DND-41 (cell line): ENCODE measurements around the gene AMH.
"Not testable (repeated sequence)": the region's sequence is repeated elsewhere in the genome, so short reads cannot be mapped to it uniquely, and the experiment has no call there.

Experiments
- ATAC-seq: fragments of 200-7000 bp; cut with Tn5 transposase; 3 replicates; pipeline ENCODE4 v1.9.1; 2021; ENCODE audit warnings: low read depth; ENCODE audit not compliant: insufficient read depth
- DNase-seq: peaks from one replicate; pipeline ENCODE4 v3.0.0-alpha.2; 2020
- H2AFZ ChIP-seq: 2 replicates; pipeline ENCODE4 v1.6.0; 2012; ENCODE audit warnings: low read depth, low read length
- H3K27ac ChIP-seq: 2 replicates; pipeline ENCODE4 v1.5.1; 2012; ENCODE audit warnings: low read length, inconsistent platforms
- H3K27me3 ChIP-seq: fragments of 200-600 bp; sonication (generic); 2 replicates; pipeline ENCODE4 v1.6.0; 2012; ENCODE audit warnings: low read length, mild to moderate bottlenecking, inconsistent platforms; ENCODE audit not compliant: insufficient read depth, poor library complexity
- H3K36me3 ChIP-seq: 2 replicates; pipeline ENCODE4 v1.5.1; 2012; ENCODE audit warnings: low read length, inconsistent platforms; ENCODE audit not compliant: insufficient read depth
- H3K4me1 ChIP-seq: 2 replicates; pipeline ENCODE4 v1.5.1; 2012; ENCODE audit warnings: mild to moderate bottlenecking, low read length; ENCODE audit not compliant: insufficient read depth
- H3K4me2 ChIP-seq: 2 replicates; pipeline ENCODE4 v1.6.0; 2012; ENCODE audit warnings: mild to moderate bottlenecking, moderate library complexity, low read length, inconsistent platforms; ENCODE audit not compliant: insufficient read depth
- H3K4me3 ChIP-seq, 2 experiments: fragments of 200-600 bp in 1 of 2; shearing (Covaris generic) in 1 of 2; 2 replicates each; pipeline ENCODE4 v1.5.1; 2012 to 2016; ENCODE audit warnings: inconsistent platforms in 2 of 2, low read length in 2 of 2, mild to moderate bottlenecking in 2 of 2, low read depth in 1 of 2, moderate library complexity in 1 of 2
- H3K79me2 ChIP-seq: 2 replicates; pipeline ENCODE4 v1.6.0; 2012; ENCODE audit warnings: low read length, inconsistent platforms; ENCODE audit not compliant: insufficient read depth
- H3K9ac ChIP-seq: 2 replicates; pipeline ENCODE4 v1.6.0; 2012; ENCODE audit warnings: low read depth, mild to moderate bottlenecking, inconsistent platforms, low read length, moderate library complexity
- H3K9me3 ChIP-seq: 2 replicates; pipeline ENCODE4 v1.5.1; 2012; ENCODE audit warnings: low read length, moderate library complexity, mild to moderate bottlenecking, inconsistent platforms; ENCODE audit not compliant: insufficient read depth, severe bottlenecking
- H4K20me1 ChIP-seq: 2 replicates; pipeline ENCODE4 v1.6.0; 2012; ENCODE audit warnings: low read length; ENCODE audit not compliant: insufficient read depth
- EZH2 ChIP-seq: IDR thresholded peaks from 3 replicates; pipeline ENCODE4 v1.6.1; 2012; ENCODE audit warnings: borderline replicate concordance, low read depth, mild to moderate bottlenecking, moderate library complexity, low read length, inconsistent platforms; ENCODE audit not compliant: severe bottlenecking
- TF ChIP-seq, protein P1 (sequence below): IDR thresholded peaks from 2 replicates; pipeline ENCODE4 v1.5.1; 2012; ENCODE audit warnings: borderline replicate concordance, low read length, moderate library complexity, mild to moderate bottlenecking; ENCODE audit not compliant: poor library complexity, severe bottlenecking; ENCODE audit errors: extremely low read depth

AMH gene

DNA sequence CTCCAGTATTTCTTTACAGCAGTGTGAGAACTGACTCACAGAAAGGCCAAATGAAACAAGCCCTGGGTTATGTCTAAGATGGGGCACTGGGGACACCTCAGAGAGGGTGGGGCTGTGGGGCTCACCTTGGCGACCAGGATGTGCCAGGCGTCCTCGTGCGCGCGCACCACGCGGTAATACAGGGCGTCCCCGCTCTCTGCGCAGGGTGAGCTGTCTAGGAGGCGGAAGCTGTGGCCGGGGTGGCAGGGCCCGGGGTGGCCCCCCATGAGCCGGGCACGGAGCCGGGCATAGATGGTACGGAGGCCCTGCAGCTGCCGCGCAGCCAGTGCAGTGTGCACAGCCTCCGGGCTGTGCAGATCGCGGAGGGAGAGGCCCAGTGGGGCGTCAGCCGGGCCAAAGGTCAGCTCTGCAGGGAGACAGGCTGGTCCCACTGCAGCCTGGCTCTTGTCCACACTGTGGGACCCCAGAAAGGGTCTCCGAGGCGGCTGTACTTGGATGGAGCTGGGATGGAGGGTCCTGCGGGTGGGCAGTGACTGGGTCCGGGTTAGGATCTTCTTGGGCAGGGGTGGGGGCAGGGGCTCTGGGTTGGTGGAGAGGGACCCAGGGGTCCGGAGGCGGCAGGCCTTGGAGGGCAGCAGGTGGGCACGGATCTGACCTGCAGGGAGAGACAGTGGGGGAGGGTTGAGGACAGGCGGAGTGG is 29.5 kb downstream of the AMH start:
- Histone ChIP-seq H4K20me1 (peaks cover 27% of the 10 kb centered on the region), H3K4me3 (no peak overlapping the region), H3K9ac (no peak overlapping the region), H3K4me1 (peaks cover 8% of the 10 kb centered on the region), H3K79me2 (peaks cover 22% of the 10 kb centered on the region), H3K27me3 (no peaks in the 10 kb centered on the region), H3K27ac (no peak overlapping the region), H3K36me3 (peaks cover 22% of the 10 kb centered on the region), H3K4me2 (no peak overlapping the region), H3K9me3 (no peaks in the 10 kb centered on the region), H2AFZ (no peak overlapping the region)
- TF ChIP-seq, protein P1, sequence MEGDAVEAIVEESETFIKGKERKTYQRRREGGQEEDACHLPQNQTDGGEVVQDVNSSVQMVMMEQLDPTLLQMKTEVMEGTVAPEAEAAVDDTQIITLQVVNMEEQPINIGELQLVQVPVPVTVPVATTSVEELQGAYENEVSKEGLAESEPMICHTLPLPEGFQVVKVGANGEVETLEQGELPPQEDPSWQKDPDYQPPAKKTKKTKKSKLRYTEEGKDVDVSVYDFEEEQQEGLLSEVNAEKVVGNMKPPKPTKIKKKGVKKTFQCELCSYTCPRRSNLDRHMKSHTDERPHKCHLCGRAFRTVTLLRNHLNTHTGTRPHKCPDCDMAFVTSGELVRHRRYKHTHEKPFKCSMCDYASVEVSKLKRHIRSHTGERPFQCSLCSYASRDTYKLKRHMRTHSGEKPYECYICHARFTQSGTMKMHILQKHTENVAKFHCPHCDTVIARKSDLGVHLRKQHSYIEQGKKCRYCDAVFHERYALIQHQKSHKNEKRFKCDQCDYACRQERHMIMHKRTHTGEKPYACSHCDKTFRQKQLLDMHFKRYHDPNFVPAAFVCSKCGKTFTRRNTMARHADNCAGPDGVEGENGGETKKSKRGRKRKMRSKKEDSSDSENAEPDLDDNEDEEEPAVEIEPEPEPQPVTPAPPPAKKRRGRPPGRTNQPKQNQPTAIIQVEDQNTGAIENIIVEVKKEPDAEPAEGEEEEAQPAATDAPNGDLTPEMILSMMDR = no peak
- no peak for TF ChIP-seq EZH2
- DNase-seq (no peak), ATAC-seq (no peak)

DNA sequence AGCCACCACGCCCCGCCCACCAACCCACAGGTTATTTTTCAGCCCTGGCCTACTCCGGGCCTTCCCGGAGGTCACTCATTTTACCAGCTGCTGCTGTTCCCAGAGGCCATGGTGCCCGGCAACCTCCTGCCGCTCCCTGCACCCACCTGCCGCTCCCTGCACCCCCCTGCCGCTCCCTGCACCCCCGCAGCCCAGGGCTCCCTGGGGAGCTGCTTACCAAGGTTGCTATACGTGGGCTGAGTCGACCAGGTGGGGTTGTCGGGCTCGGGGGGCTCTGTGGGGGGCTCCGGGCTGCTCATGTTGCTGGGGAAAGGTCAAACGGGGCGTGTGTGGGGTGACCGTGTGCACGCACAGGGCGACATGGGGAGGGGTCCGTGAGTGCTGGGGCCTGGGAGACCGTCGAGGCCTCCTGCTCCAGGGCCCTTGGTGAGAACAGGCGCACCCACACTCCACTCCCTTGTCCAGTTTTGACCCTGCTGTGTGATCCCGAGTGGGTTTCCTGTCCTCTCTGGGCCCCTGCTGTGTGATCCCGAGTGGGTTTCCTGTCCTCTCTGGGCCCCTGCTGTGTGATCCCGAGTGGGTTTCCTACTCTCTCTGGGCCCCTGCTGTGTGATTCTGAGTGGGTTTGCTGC is 31.6 kb downstream of the AMH start:
- TF ChIP-seq EZH2 = no peak
- TF ChIP-seq, protein P1 = no peak
- Histone ChIP-seq H3K79me2 (0 out of 2 replicates have a peak, but pooled peaks cover 2% of the 10 kb centered on the region), H3K36me3 (peaks cover 7% of the 10 kb centered on the region), H3K4me3 (no peak overlapping the region), H2AFZ (no peak overlapping the region), H3K4me1 (no peaks in the 10 kb centered on the region), H3K9me3 (no peaks in the 10 kb centered on the region), H4K20me1 (peaks cover 10% of the 10 kb centered on the region; the same call in 1 of the 2 replicates), H3K9ac (no peak overlapping the region), H3K27ac (no peak overlapping the region), H3K27me3 (no peaks in the 10 kb centered on the region), H3K4me2 (no peak overlapping the region)
- DNase-seq (no peak), ATAC-seq (no peak)

DNA sequence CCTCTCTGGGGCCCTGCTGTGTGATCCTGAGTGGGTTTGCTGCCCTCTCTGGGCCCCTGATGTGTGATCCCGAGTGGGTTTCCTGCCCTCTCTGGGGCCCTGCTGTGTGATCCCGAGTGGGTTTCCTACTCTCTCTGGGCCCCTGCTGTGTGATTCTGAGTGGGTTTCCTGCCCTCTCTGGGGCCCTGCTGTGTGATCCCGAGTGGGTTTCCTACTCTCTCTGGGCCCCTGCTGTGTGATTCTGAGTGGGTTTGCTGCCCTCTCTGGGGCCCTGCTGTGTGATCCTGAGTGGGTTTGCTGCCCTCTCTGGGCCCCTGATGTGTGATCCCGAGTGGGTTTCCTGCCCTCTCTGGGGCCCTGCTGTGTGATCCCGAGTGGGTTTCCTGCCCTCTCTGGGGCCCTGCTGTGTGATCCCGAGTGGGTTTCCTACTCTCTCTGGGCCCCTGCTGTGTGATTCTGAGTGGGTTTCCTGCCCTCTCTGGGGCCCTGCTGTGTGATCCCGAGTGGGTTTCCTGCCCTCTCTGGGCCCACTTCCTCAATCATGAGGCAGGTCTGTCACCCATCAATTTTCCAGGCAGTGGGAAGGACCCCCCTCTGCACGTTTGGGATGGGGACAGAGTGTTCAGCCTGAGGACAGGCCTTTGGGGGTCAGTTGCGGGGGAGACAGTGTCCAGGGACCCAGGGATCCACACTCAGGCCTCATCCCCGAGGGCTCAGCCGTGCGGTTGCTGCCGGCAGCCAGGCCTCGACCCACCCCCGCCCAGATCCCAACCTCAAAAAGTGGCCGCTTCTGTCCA is 32.3 kb downstream of the AMH start:
- H3K79me2 ChIP-seq, H3K36me3 ChIP-seq, ATAC-seq, H3K9ac ChIP-seq, DNase-seq, H3K27ac ChIP-seq, H2AFZ ChIP-seq, H3K4me3 ChIP-seq, H3K27me3 ChIP-seq, H3K9me3 ChIP-seq, H3K4me2 ChIP-seq, H4K20me1 ChIP-seq, H3K4me1 ChIP-seq: not testable (repeated sequence)
